HepG2 (cell line): Measurements from ENCODE around the gene DAD1. TPM values are rescaled to one million over a fixed set of nuclear protein-coding genes. Genes with fewer than 3 reads are reported as not detected.

ENCODE experiments used
- GRHL1 ChIP-seq: sonication (generic); formaldehyde crosslinking; conservative IDR thresholded peaks from 2 replicates; pipeline ENCODE4 v1.8.0; 2022; ENCODE audit warnings: missing genetic modification reagents
- KLF9 ChIP-seq: IDR thresholded peaks from 2 replicates; pipeline ENCODE4 v1.6.1; 2016; ENCODE audit warnings: low read depth
- KMT2A ChIP-seq: sonication (generic); formaldehyde crosslinking; IDR thresholded peaks from 2 replicates; pipeline ENCODE4 v1.4.0; 2020; ENCODE audit warnings: missing genetic modification reagents
- NR2C2 ChIP-seq: sonication (generic); formaldehyde crosslinking; IDR thresholded peaks from 2 replicates; pipeline ENCODE4 v1.4.0; 2020; ENCODE audit warnings: missing genetic modification reagents, mild to moderate bottlenecking, moderate library complexity, borderline replicate concordance
- PHF20 ChIP-seq: sonication (generic); formaldehyde crosslinking; IDR thresholded peaks from 2 replicates; pipeline ENCODE4 v1.5.0; 2020; ENCODE audit warnings: mild to moderate bottlenecking, missing genetic modification reagents
- SCMH1 ChIP-seq: sonication (generic); formaldehyde crosslinking; IDR thresholded peaks from 2 replicates; pipeline ENCODE4 v1.9.0; 2021; ENCODE audit warnings: missing genetic modification reagents, mild to moderate bottlenecking, borderline replicate concordance
- THAP7 ChIP-seq: sonication (generic); formaldehyde crosslinking; IDR thresholded peaks from 2 replicates; pipeline ENCODE4 v1.8.1; 2023; ENCODE audit warnings: mild to moderate bottlenecking, missing genetic modification reagents
- XRCC5 ChIP-seq: fragments of 200-400 bp; formaldehyde crosslinking; optimal IDR thresholded peaks from 2 replicates; pipeline ENCODE3; 2017; ENCODE audit warnings: mild to moderate bottlenecking, low read length
- ZNF251 ChIP-seq: sonication (generic); formaldehyde crosslinking; IDR thresholded peaks from 2 replicates; pipeline ENCODE4 v1.9.0; 2021; ENCODE audit warnings: mild to moderate bottlenecking, missing genetic modification reagents
- ZNF318 ChIP-seq: sonication (generic); formaldehyde crosslinking; IDR thresholded peaks from 2 replicates; pipeline ENCODE4 v1.4.0; 2020; ENCODE audit warnings: mild to moderate bottlenecking, missing genetic modification reagents
- ZNF512B ChIP-seq: sonication (generic); formaldehyde crosslinking; IDR thresholded peaks from 2 replicates; pipeline ENCODE4 v1.5.1; 2020; ENCODE audit warnings: missing genetic modification reagents, mild to moderate bottlenecking, borderline replicate concordance
- ZNF672 ChIP-seq: sonication (generic); formaldehyde crosslinking; IDR thresholded peaks from 2 replicates; pipeline ENCODE4 v1.8.1; 2022; ENCODE audit warnings: missing genetic modification reagents
- ZNF841 ChIP-seq: sonication (generic); formaldehyde crosslinking; IDR thresholded peaks from 2 replicates; pipeline ENCODE4 v1.8.1; 2023; ENCODE audit warnings: missing genetic modification reagents, borderline replicate concordance
- ZSCAN21 ChIP-seq: sonication (generic); formaldehyde crosslinking; IDR thresholded peaks from 2 replicates; pipeline ENCODE4 v1.8.0; 2022; ENCODE audit warnings: mild to moderate bottlenecking, missing genetic modification reagents, moderate library complexity, borderline replicate concordance
- polyA plus RNA-seq, 8 experiments: library from polyadenylated mRNA; depleted of rRNA in 3 of 8; stranded (reverse) in 7 of 8; unstranded in 1 of 8; fragments of >200 nt; fragmentation: Illumina TruSeq in 4 of 8; extraction: Trizol in 4 of 8; gene quantifications; 2 replicates each; pipeline versions ENCODE4 v1.2.1 to v1.2.3, GENCODE V29; 2011 to 2016; ENCODE audit warnings: low read depth in 4 of 8, missing spikeins in 1 of 8, mixed read lengths in 1 of 8; ENCODE audit not compliant: insufficient read depth in 1 of 8
- total RNA-seq, 5 experiments: library from RNA; depleted of rRNA; stranded (reverse); fragments of >200 nt; fragmentation: Illumina TruSeq; extraction: Trizol; gene quantifications; 2 replicates each; pipeline ENCODE4 v1.2.3, GENCODE V29; 2016; ENCODE audit warnings: low read depth in 1 of 5

DAD1 gene
- total and polyA plus RNA-seq, 2 of the 13 experiments (the other 11 are each of a cell fraction or from before 2014, with no cell fraction given) = 558 to 626 TPM

- TF ChIP-seq THAP7 (CRISPR knock-in tag) = no peak
- no peak for TF ChIP-seq ZNF672 (CRISPR knock-in tag)
- no peak for TF ChIP-seq NR2C2 (CRISPR knock-in tag)
- 0 out of 2 replicates have a peak, but pooled peaks have one; percentile 42 for TF ChIP-seq ZNF318
- no peak for TF ChIP-seq GRHL1
- no peak for TF ChIP-seq ZNF841 (CRISPR knock-in tag)
- TF ChIP-seq KLF9 (CRISPR knock-in tag) = no peak
- no peak for TF ChIP-seq PHF20 (CRISPR knock-in tag)
- TF ChIP-seq ZNF251 = no peak; the same call in 1 of the 2 replicates
- TF ChIP-seq XRCC5 = peak; percentile 52
- no peak for TF ChIP-seq SCMH1
- TF ChIP-seq KMT2A = no peak
- TF ChIP-seq ZNF512B (CRISPR knock-in tag) = no peak
- TF ChIP-seq ZSCAN21 (CRISPR knock-in tag) = peak; percentile 62; the same call in 1 of the 2 replicates
Observed at GRCh38 chr14:22558221-22558913, 30.7 kb downstream of the DAD1 start (continued).
